Retinal pigment epithelial cell (primary cell): ENCODE data around the gene LSM14B.

Experiments used
- DNase-seq: peaks from one replicate; pipeline ENCODE4 v3.0.0-alpha.2; 2010; ENCODE audit warnings: low read depth
- H3K4me3 ChIP-seq: 2 replicates; pipeline ENCODE4 v1.5.1; 2011; ENCODE audit warnings: mild to moderate bottlenecking, low read length, control low read depth, moderate library complexity
- CTCF ChIP-seq: conservative IDR thresholded peaks from 2 replicates; pipeline ENCODE4 v1.5.1; 2011; ENCODE audit warnings: low read depth, low read length, control low read depth, inconsistent platforms

The LSM14B gene

GRCh38 chr20:62087227-62087626 lies 35.0 kb upstream of the LSM14B start:
- DNase-seq = no peak
- no peak for TF ChIP-seq CTCF
- H3K4me3 ChIP-seq = no peak overlapping the region

DNA sequence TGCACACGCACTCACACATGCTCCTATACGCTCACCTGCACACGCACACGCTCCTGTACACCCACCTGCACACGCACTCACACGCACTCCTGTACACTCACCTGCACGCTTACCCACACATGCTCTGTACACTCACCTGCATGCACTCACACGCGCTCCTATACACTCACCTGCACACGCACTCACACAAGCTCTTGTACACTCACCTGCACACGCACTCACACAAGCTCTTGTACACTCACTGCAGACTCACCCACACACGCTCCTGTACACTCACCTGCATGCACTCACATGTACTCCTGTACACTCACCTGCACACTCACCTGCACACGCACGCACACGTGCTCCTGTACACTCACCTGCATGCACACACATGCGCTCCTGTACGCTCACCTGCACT lies 34.6 kb upstream of the LSM14B start:
- TF ChIP-seq CTCF = no peak
- no peak overlapping the region for H3K4me3 ChIP-seq
- no peak for DNase-seq

DNA sequence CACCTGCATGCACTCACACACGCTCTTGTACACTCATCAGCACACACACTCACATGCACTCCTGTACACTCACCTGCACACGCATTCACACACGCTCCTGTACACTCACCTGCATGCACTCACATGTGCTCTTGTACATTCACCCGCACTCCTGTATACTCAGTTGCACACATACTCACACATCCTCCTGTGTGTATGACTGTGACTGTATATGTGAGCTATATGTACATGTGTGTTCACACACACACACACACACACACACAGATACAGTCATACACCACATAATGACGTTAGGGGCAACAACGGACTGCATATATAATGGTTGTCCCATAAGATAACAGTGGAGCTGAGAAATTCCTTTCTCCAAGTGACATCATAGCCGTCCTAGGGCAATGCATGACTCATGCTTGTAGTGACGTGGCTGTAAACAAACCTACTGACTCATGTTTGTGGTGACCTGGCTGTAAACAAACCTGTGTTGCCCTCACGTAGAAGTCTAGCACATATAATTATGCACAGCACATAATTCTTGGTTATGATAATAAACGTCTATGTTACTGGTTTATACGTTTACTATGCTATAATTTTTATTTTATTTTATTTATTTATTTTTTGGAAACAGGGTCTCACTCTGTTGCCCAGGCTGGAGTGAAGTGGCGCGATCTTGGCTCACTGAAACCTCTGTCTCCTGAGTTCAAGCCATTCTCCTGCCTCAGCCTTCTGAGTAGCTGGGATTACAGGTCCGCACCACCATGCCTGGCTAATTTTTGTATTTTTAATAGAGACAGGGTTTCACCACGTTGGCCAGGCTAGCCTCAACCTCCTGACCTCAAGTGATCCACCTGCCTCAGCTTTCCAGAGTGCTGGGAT lies 33.8 kb upstream of the LSM14B start:
- peak; percentile 41 for DNase-seq
- H3K4me3 ChIP-seq = no peak overlapping the region
- no peak for TF ChIP-seq CTCF

GRCh38 chr20:62089393-62089792 lies 32.9 kb upstream of the LSM14B start:
- H3K4me3 ChIP-seq = no peak overlapping the region
- TF ChIP-seq CTCF = no peak
- no peak for DNase-seq

DNA sequence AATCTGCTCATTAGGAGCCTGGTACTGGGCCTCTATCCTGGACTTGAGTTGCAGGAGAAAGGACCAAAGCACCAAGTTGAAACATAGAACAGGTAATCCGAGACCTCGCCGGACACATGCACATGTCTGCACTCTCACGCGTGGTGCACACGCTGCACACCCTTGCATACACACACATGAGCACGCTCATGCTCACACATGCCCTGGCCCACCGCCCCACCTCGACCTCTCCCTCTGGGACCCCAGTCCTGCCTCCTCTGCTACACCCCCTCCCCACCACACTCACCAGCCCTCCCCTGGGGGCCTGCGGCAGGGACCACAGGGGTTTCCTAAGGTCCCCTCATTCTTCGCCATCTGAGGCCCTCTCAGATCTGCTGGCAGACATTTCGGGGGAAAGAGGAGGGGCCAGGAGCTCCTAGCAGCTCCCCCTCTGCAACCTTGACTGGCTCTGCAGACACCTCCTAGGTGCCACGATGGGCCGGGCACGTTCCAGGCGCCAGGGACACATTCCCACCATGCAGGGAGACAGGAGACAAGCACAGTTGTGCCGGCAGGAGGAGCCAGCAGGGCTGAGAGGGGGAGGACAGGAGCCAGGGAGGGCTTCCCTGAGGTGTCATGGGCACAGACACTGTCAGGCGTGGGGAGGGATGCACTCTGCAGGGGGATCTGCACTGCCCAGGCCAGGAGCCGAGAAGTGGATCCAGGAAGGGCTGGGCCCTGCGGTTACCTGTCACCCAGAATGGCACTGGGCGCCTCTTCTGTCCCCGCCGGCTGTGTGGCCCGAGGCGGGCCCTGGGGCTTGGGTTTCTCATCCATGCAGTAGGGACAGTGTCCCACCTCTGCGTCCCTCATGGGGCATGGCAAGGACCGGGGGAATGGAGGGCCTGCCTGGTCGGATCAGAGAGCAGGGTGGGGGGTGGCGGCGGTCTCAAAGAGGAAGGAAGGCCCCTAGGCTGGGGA lies 25.6 kb upstream of the LSM14B start:
- DNase-seq = no peak
- TF ChIP-seq CTCF = no peak
- no peak overlapping the region for H3K4me3 ChIP-seq

GRCh38 chr20:62097881-62098407 lies 24.3 kb upstream of the LSM14B start:
- TF ChIP-seq CTCF = no peak
- H3K4me3 ChIP-seq = no peak overlapping the region
- DNase-seq = no peak
